Measurements from ENCODE around the gene ADAT3.
"Not testable (repeated sequence)": the region's sequence is repeated elsewhere in the genome, so short reads cannot be mapped to it uniquely, and the experiment has no call there.

Gene ADAT3

GRCh38 chr19:1882786-1883692 is 22.2 kb upstream of the ADAT3 start:
- in situ Hi-C loops (cut with MboI; ENCODE audit: low sequenced_read_pairs), result no loop called here

GRCh38 chr19:1883784-1884183 is 21.4 kb upstream of the ADAT3 start:
- in situ Hi-C loops (cut with MboI; ENCODE audit: low sequenced_read_pairs), result no loop called here

- in situ Hi-C loops (cut with MboI; ENCODE audit: low sequenced_read_pairs), result no loop called here
These were observed 20.9 kb upstream of the ADAT3 start for GRCh38 chr19:1884291-1884718.

GRCh38 chr19:1884719-1885334 is 20.4 kb upstream of the ADAT3 start:
- in situ Hi-C loops (cut with MboI; ENCODE audit: low sequenced_read_pairs), result no loop called here

DNA sequence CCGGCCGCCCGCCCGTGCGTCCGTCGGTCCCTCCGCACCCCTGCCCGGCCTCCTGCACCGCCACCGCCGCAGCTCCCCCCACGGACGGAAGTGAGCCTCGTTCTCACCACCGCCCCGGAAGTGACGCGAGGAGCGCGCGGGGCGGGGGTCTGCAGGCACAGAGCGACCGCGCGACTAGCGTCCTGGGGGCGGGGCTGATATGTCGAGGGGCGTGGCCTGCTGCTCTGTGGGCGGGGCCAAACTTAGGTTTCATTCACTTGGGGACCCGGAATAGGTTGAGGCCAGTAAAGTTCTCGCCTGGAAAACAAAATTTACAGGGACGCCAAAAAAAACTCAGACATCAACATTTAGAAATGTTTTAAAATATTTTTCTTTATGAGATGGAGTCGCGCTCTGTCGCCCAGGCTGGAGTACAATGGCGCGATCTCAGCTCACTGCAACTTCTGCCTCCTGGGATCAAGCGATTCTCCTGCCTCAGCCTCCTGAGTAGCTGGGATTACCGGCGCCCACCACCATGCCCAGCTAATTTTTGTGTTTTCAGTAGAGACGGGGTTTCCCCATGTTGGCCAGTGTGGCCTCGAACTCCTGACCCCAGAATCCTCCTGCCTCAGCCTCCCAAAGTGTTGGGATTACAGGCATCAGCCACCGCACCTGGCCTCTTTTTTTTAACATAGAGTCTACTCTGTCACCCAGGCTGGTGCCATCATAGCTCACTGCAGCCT is 19.6 kb upstream of the ADAT3 start, which contains the start of gene ABHD17A:
Gene ABHD17A, minus strand, starts transcription at position 99 of the 722 bp plus-strand sequence. CDS start 3,930 bp downstream, outside the sequence.
- in situ Hi-C loops (cut with MboI; ENCODE audit: low sequenced_read_pairs), result not testable (repeated sequence)

DNA sequence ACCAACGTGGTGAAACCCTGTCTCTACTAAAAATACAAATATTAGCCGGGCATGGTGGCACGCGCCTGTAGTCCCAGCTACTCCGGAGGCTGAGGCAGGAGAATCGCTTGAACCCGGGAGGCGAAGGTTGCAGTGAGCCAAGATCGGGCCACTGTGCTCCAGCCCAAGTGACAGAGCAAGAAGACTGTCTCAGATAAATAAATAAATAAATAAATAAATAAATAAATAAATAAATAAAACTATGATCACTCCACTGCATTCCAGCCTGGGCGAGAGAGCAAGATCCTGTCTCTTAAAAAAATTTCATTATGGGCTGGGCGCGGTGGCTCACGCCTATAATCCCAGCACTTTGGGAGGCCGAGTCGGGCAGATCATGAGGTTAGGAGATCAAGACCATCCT is 18.8 kb upstream of the ADAT3 start:
- in situ Hi-C loops (cut with MboI; ENCODE audit: low sequenced_read_pairs), result not testable (repeated sequence)

DNA sequence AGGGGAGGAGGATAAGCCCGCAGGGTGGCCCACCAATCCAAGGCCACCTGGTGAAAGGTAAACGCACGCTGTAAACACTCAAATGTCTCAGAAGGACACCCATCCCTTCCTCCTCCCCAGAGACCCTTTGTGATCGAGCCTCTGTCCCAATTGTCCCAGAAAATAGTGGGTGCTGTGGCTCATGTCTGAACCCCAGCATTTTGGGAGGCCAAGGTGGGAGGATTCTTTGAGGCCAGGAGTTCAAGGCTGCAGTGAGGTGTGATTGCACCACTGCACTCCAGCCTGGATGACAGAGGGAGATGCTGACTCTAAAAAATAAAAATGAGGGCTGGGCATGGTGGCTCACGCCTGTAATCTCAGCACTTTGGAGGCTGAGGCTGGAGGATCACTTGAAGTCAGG is 16.8 kb upstream of the ADAT3 start:
- in situ Hi-C loops (cut with MboI; ENCODE audit: low sequenced_read_pairs), result no loop called here

- in situ Hi-C loops (cut with MboI; ENCODE audit: low sequenced_read_pairs), result no loop called here
These were observed 15.3 kb upstream of the ADAT3 start for GRCh38 chr19:1889907-1890306.

DNA sequence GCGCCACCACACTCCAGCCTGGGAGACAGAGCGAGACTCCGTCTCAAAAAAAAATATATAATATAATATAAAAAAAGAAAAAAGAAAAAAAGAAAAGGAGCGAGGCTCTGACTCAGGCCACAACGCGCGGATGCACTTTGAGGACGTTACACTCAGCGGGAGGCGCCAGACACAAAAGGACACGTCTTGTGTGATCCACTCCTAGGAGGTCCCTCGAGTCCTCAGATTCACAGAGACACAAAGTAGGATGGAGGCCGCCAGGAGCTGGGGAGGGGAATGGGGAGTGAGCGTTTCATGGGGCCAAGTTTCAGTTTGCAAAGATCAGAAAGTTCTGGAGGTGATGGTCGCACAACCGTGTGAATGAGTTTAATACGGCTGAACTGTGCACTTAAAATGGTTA is 11.4 kb upstream of the ADAT3 start:
- in situ Hi-C loops (cut with MboI; ENCODE audit: low sequenced_read_pairs), result no loop called here

- in situ Hi-C loops (cut with MboI; ENCODE audit: low sequenced_read_pairs), result no loop called here
These were observed 8.7 kb upstream of the ADAT3 start for GRCh38 chr19:1896508-1896907.

DNA sequence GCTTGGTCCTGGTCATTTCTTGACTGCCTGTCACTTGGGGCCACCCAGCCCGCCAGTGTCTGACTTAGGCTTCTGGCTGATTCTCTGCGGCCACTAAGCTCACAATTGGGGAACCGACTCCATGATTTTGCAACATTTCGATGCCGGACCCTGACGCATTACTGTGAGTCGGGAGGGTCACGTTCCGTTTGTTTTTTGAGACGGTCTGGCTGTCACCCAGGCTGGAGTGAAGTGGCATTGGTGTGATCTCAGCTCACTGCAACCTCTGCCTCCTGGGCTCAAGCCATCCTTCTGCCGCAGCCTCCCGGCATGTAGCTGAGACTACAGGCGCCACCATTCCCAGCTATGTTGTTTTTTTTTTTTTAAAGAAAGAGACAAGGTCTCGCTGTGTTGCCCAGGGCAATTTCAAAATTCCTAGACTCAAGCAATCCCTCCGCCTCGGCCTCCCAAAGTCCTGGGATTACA is 3.2 kb upstream of the ADAT3 start:
- in situ Hi-C loops (cut with MboI; ENCODE audit: low sequenced_read_pairs), result no loop called here

GRCh38 chr19:1902923-1903322 is 2.3 kb upstream of the ADAT3 start:
- in situ Hi-C loops (cut with MboI; ENCODE audit: low sequenced_read_pairs), result no loop called here

DNA sequence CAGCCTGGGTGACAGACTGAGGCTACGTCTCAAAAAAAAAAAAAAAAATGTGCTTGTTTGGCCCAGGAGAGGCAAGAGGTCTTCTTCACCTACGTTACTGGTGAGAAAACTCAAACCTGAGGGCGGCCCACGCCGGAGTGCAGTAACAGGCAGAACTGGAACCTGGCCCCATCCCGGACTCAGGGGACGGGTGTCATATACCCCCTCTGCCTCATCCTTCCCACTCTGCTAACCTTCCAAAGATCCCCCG is 414 bp upstream of the ADAT3 start:
- in situ Hi-C loops (cut with MboI; ENCODE audit: low sequenced_read_pairs), result no loop called here

DNA sequence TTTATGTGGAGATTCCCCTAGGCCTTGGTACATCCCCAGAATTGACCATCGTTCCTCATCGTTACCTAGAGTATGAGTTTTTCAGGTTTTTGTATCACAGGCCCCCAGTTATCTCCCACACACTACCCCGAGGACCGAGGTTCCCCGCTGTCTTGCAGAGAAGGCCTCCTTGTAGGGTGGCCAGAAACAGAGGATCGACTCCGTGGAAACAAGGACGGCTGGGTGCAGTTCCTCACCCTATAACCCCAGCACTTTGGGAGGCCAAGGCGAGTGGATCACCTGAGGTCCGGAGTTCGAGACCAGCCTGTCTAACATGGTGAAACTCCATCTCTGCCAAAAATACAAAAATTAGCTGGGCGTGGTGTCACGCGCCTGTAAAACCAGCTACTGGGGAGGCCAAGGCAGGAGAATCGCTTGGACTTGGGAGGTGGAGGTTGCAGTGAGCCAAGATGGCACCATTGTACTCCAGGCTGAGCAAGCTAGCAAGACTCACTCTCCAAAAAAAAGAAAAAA is 720 bp downstream of the ADAT3 start:
- in situ Hi-C loops (cut with MboI; ENCODE audit: low sequenced_read_pairs), result no loop called here

DNA sequence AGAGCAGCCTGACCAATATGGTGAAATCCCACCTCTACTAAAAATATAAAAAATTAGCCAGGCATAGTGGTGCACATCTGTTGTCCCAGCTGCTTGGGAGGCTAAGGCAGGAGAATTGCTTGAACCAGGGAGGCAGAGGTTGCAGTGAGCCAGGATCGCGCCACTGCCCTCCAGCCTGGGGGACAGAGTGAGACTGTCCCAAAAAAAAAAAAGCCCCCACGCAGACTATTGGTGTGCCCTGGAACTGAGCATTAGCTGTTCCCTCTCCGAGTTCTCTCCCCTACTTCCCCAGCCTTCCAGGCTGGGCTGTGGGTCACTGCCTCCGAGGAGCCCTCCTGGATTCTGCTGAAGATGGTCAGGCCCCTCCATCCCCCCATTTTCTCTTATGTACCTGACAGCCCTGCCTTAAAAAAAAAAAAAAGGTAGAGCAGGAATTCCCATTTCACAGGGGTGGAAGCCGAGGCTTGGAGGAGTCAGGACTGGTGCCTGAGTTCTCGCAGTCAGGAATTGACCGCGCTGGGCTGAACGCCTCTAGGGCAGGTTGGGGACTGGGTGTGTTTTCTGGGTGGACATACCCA is 1.9 kb downstream of the ADAT3 start:
- in situ Hi-C loops (cut with MboI; ENCODE audit: low sequenced_read_pairs), result no loop called here

- in situ Hi-C loops (cut with MboI; ENCODE audit: low sequenced_read_pairs), result no loop called here
These were observed 2.6 kb downstream of the ADAT3 start for GRCh38 chr19:1907563-1908363.

GRCh38 chr19:1908364-1908678 is 3.1 kb downstream of the ADAT3 start:
- in situ Hi-C loops (cut with MboI; ENCODE audit: low sequenced_read_pairs), result no loop called here

GRCh38 chr19:1909761-1910080 is 4.5 kb downstream of the ADAT3 start:
- in situ Hi-C loops (cut with MboI; ENCODE audit: low sequenced_read_pairs), result no loop called here

DNA sequence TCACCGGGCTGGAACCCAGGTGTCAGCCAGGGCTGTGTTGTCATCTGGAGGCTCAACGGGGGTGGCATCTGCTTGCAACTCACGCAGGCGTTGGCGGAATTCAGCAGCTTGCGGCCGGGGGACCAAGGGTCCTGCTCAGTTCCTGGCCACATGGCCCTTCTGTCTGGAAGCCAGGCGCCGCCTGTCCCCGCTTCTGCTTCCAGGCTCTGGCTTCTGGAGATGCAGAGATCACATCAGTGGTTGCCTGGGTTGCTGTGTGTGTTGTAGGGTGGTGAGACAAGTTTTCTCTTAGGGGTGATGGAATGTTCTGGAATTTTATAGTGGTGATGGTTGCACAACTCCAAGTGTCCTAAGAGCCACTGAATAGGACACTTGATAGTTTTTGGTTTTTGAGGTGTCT is 5.0 kb downstream of the ADAT3 start:
- in situ Hi-C loops (cut with MboI; ENCODE audit: low sequenced_read_pairs), result no loop called here

- in situ Hi-C loops (cut with MboI; ENCODE audit: low sequenced_read_pairs), result no loop called here
These were observed 5.9 kb downstream of the ADAT3 start for GRCh38 chr19:1911098-1911497.

DNA sequence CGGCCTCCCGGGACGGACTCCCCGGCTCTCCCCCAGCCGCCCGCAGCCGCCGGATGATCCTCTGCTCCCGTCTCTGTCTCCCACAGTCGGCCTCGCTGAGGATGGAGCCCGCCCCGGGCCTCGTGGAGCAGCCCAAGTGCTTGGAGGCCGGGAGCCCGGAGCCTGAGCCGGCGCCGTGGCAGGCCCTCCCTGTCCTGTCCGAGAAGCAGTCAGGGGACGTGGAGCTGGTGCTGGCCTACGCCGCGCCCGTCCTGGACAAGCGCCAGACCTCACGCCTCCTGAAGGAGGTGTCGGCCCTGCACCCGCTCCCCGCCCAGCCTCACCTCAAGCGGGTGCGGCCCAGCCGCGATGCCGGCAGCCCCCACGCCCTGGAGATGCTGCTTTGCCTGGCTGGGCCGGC is 6.8 kb downstream of the ADAT3 start:
- in situ Hi-C loops (cut with MboI; ENCODE audit: low sequenced_read_pairs), result no loop called here
